ENCODE results near the gene NDUFA9.

DNA sequence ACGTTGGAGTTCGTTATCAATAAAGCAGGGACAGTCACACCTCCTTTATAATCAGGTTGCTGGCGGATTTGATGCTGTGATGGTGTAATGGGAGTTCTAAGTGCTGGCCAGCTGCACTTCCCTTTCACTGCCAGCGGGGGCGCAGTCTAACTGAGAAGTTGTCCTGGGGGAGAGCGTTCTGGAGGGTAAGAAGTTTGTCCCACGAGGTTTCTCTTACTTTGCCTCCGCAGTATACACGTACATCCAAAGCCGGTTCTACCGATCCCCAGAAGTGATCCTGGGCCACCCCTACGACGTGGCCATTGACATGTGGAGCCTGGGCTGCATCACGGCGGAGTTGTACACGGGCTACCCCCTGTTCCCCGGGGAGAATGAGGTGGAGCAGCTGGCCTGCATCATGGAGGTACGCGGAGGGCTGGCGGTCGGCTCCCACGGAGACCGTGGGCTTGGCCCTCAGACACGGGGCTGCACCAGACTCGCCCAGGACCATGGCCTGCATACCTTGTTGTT lies 44.2 kb upstream of the NDUFA9 start:
- TF ChIP-seq, protein P1, sequence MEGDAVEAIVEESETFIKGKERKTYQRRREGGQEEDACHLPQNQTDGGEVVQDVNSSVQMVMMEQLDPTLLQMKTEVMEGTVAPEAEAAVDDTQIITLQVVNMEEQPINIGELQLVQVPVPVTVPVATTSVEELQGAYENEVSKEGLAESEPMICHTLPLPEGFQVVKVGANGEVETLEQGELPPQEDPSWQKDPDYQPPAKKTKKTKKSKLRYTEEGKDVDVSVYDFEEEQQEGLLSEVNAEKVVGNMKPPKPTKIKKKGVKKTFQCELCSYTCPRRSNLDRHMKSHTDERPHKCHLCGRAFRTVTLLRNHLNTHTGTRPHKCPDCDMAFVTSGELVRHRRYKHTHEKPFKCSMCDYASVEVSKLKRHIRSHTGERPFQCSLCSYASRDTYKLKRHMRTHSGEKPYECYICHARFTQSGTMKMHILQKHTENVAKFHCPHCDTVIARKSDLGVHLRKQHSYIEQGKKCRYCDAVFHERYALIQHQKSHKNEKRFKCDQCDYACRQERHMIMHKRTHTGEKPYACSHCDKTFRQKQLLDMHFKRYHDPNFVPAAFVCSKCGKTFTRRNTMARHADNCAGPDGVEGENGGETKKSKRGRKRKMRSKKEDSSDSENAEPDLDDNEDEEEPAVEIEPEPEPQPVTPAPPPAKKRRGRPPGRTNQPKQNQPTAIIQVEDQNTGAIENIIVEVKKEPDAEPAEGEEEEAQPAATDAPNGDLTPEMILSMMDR (IDR thresholded peaks at IDR 0.05), result peak; percentile 75 to 99
- no peak for TF ChIP-seq POLR2A (IDR thresholded peaks at IDR 0.05)
- no peak for TF ChIP-seq EP300 (IDR thresholded peaks at IDR 0.05)

All from suprapubic skin (tissue), 3 donors.